HS-27A (cell line): Measurements from ENCODE around the gene MUC2.

Experiments
- DNase-seq: peaks from one replicate; pipeline ENCODE4 v3.0.0-alpha.2; 2012; ENCODE audit warnings: low read depth, missing footprints

The MUC2 gene

DNA sequence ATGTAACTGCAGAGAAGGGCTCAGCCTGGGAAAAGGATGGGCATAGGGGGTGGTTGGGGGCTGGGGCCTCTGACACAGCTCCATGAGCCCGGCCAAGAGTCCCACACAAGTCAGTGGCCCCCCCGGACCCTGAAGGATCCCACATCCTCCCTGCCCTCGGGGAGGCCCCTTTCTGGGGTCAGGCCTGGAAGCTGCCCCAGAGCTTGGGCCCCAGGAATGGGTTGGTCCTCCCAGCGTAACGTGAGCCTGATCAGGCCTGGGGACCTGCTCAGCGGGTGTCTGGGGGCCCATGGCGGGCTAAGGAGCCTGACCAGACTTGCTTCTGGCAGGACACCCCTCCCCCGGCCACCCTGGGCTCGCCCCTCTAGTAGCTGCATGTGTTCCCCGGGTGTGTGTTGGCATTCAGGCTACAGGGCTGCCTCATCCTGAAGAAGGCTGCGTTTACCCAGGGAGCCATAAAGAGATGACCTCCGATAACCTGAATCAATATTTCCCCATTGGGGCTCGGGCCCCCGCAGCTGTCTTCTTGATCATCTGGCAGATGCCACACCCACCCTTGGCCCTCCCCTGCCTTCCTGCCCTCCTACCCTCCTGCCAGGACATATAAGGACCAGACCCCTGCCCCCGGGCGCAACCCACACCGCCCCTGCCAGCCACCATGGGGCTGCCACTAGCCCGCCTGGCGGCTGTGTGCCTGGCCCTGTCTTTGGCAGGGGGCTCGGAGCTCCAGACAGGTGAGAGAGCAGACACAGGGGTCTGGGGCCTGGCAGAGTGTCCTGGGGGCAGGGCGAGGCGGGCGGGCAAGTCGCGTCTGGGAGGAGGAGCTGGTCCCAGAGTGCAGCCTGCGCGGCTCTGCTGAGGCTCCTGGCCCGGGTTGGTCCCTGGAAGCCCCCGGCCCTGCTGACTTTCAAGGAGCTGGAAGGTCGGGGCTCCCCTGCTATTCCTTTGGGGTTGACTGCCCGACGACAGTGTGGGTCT is at the start of gene MUC2:
Gene MUC2 (plus strand): TSS at position 631 of the 978 bp plus-strand sequence.
- no peak for DNase-seq

DNA sequence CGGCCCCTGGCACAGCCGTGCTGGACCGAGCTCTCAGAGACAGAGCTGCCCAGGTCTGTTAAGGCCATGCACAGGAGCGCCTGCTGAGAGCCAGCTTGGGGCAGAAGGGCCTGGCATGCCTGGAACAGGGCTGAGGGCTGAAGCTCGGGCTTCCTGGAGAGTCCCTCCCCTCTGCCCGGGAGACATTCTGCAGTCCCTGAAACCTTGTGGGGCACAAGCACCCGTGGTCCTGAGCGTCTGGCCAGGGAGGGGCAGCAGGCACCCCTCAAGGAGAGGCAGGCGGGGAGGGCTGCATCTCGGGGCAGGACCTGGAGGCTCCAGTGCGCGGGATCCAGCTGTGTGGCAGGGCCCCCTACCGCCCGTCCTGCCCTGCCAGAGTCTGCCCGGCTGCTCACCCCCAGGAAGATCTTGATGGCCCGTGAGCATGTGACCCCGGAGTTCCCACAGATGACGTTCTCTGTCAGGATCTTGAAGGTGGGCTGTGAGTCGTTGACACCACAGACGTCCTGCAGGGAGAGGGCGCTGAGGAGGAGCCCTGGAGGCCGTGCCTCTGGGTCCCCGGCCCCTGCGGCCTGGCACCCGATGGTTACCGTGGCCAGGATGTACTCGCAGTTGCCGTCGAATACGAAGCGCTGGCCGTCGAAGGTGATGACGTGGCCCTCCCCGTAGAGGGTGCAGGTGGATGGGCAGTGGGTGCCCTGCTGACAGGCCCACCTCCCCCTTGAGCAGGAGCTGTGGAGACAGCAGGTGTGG is 49.1 kb upstream of the MUC2 start:
- DNase-seq: no peak

GRCh38 chr11:1026163-1026450 is 48.6 kb upstream of the MUC2 start:
- no peak for DNase-seq

GRCh38 chr11:1026641-1027482 is 47.8 kb upstream of the MUC2 start:
- DNase-seq: no peak

- no peak for DNase-seq
Measured at GRCh38 chr11:1027483-1028290, 47.0 kb upstream of the MUC2 start.

DNA sequence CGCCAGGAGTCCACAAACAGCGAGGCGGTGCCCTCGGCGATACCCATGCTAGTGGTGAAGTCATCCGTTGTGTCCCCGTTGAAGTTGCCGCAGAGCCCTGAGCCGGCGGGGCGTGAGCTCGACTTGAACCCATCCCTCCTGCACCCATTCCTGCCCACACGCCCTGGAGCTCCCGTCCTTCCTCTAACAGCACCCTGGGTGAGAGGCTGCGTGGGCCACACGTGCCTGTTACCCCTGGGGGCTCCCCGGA is 46.5 kb upstream of the MUC2 start:
- no peak for DNase-seq

DNA sequence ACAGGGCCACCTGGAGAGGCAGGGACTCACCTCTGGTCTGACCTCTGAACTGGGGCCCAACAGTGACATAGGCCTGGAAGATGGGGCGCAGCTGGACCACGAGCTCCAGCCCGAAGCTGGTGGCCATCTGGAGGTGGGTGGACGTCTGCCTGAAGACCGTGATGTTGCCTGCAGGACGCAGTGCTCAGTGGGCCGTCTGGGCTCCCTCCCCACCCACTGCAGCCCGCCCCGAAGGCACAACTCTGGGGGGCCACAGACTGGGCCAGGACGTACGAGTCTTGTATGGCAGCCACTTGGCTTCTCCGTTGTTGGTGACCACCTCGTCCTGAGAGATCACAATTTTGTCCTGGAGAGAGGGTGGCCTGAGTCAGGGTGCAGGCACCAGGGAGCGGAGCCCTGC is 46.1 kb upstream of the MUC2 start:
- no peak for DNase-seq

DNA sequence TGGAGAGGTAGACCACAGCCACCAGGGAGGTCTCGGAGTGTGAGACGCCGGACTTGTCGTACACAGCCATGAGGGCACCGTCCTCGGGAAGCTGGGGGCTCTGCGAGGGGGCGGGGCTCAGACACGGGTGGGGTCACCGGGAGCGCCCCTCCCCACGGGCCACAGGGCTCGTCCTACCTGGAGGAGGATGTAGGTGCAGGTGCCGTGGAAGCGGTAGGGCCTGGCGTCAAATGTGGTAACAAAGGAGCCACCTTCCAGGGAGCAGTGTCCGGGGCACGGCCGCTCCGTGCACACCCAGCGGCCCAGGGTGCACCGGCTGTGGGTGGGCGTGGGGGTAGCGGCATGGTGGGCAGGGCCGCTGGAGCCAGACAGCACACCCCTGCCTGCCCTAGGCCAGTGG is 45.6 kb upstream of the MUC2 start:
- DNase-seq: no peak

DNA sequence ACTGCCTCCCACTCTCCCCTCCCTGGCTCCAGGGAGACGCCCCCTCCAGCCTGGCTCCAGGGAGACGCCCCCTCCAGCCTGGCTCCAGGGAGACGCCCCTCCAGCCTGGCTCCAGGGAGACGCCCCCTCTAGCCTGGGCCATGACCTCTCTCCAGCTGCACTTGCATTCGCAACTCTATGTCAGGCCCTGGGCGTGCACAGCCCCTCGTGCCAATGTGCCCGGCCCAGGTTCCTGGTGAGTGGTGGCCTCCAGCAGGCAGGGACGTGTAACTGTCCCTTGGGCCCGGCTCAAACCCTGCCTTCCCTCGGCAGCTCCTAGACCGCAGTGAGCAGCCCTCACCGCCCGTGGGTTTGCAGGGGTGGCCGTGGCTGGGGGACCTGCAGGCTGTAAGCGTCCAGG is 45.0 kb upstream of the MUC2 start:
- no peak for DNase-seq

GRCh38 chr11:1030086-1030485 is 44.6 kb upstream of the MUC2 start:
- DNase-seq: no peak

- no peak for DNase-seq
Measured at GRCh38 chr11:1030556-1030955, 44.1 kb upstream of the MUC2 start.

DNA sequence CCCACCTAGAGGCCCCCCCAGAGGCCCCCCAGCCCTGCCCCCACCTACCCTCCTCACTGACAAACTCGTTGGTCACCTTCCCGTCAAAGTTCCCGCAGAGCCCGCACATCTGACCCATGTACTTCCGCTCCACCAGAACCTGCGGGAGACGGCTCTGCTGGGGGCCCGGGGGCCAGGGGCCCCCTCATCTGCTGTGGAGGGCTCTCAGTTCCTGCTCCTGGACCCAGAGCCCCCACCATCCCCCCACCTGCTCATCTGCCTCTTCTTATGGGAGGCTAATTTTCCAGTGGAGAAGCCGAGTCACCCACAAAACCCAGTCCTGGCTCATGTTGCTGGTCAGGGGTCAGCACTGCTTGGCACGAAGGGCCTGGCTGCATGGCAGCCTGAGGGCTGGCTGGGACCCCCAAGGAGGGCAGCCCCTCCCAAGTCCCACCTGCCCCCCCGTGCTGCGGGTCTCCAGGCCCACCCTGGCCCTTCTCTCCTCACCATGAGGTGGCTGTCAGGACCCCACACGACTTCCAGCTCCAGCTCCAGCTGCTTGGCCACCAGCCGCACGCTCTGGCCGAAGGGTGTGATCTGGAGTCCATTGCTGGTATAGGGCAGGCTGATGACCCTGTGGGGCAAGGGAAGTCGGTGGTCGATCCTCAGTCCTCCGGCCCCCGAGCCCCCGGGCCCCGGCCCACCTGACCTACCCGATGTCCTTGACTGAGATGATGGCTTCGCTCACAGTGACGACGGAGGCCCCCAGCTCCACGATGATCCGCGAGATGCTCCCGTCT is 43.4 kb upstream of the MUC2 start:
- DNase-seq: no peak

DNA sequence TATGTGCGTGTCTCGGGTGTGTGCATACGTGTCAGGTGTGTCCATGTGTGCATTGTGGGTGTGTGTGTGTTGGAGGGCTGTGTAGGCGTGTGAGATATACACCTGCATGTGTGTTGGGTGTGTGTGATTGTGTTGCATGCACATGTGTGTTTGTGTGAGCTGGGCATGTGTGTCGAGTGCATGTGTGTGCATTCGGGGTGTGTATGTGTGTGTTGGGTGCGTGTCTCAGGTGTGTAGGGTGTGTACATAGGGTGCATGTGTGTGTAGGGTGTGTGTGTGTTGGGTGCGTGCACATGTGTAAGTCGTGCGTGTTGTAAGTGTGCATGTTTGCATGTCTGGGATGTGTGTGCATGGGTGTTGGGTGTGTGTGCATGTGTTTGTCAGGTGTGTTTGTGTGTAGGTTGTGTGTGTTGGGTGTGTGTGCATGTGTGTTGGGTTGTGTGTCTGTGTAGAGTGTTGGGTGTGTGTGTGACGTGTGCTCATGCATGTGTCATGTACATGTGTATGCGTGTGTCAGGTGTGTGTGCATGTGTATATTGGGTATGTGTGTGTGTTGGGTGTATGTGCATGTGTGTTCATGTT is 42.3 kb upstream of the MUC2 start:
- DNase-seq: no peak

- no peak for DNase-seq
Measured at GRCh38 chr11:1033016-1033798, 41.5 kb upstream of the MUC2 start.

- DNase-seq: no peak
Measured at GRCh38 chr11:1034001-1034400, 40.7 kb upstream of the MUC2 start.

GRCh38 chr11:1034456-1035295 is 40.0 kb upstream of the MUC2 start:
- DNase-seq: no peak

- no peak for DNase-seq
Measured at GRCh38 chr11:1035577-1036283, 38.9 kb upstream of the MUC2 start.

- DNase-seq: no peak
Measured at GRCh38 chr11:1036303-1036923, 38.3 kb upstream of the MUC2 start, which contains the start of gene MUC6. MUC6 (minus strand) TSS chr11:1036718; CDS start chr11:1036655, 63 bp downstream.
